Measurements from ENCODE around the gene EEF1AKMT2.

DNA sequence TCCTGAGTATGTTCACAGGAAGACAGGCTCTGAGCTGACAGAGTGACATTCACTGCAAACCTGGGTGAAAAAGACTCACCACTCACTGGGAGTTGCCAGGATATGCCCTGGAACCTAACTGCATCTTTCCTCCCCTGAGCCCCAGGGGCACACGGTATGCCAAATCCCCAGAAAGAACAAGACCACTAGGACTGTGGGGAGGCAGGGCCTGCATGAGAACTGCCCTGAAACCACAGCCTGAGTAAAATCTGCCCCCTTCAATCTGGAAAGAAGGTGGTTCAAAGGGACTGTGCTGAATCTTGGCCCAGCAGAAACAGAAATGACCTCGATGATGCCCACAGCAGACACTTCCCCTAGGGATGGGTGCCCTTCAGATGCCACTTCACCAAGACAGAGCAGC lies 54.0 kb downstream of the EEF1AKMT2 start:
- TF ChIP-seq, protein P1, sequence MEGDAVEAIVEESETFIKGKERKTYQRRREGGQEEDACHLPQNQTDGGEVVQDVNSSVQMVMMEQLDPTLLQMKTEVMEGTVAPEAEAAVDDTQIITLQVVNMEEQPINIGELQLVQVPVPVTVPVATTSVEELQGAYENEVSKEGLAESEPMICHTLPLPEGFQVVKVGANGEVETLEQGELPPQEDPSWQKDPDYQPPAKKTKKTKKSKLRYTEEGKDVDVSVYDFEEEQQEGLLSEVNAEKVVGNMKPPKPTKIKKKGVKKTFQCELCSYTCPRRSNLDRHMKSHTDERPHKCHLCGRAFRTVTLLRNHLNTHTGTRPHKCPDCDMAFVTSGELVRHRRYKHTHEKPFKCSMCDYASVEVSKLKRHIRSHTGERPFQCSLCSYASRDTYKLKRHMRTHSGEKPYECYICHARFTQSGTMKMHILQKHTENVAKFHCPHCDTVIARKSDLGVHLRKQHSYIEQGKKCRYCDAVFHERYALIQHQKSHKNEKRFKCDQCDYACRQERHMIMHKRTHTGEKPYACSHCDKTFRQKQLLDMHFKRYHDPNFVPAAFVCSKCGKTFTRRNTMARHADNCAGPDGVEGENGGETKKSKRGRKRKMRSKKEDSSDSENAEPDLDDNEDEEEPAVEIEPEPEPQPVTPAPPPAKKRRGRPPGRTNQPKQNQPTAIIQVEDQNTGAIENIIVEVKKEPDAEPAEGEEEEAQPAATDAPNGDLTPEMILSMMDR (IDR thresholded peaks at IDR 0.05; ENCODE audit: low read length) = no peak
- no peak for TF ChIP-seq EZH2 (optimal IDR thresholded peaks at IDR 0.05; ENCODE audit: low read depth, low read length)

Data from MM.1S (cell line).